Fibroblast of lung (primary cell): ENCODE measurements around the gene PIK3CB. TPM values are rescaled to one million over a fixed set of nuclear protein-coding genes. Genes with fewer than 3 reads are reported as not detected.

ENCODE experiments used
- DNase-seq, 2 donors: peaks; one replicate each; pipeline versions ENCODE4 v3.0.0 to v3.0.0-alpha.2; 2010; ENCODE audit warnings: low read depth in 2 of 2
- H2AFZ ChIP-seq: 2 replicates; pipeline ENCODE4 v1.5.1; 2012; ENCODE audit warnings: low read length, control low read depth, inconsistent platforms
- H3K27ac ChIP-seq: 2 replicates; pipeline ENCODE4 v1.5.1; 2011; ENCODE audit warnings: low read length, control low read depth; ENCODE audit not compliant: insufficient read depth
- H3K27me3 ChIP-seq: 2 replicates; pipeline ENCODE4 v1.5.1; 2011; ENCODE audit warnings: mild to moderate bottlenecking, low read length; ENCODE audit not compliant: control insufficient read depth, insufficient read depth
- H3K36me3 ChIP-seq: 2 replicates; pipeline ENCODE4 v1.5.1; 2011; ENCODE audit warnings: low read length; ENCODE audit not compliant: control insufficient read depth, insufficient read depth
- H3K4me1 ChIP-seq: 2 replicates; pipeline ENCODE4 v1.5.1; 2011; ENCODE audit warnings: low read length; ENCODE audit not compliant: control insufficient read depth, insufficient read depth; ENCODE audit errors: extremely low read depth
- H3K4me2 ChIP-seq: 2 replicates; pipeline ENCODE4 v1.5.1; 2011; ENCODE audit warnings: low read length, control low read depth; ENCODE audit not compliant: insufficient read depth; ENCODE audit errors: extremely low read depth
- H3K4me3 ChIP-seq, 4 experiments: fragments of 200-600 bp in 1 of 4; sonication (generic) in 1 of 4; replicated peaks in 1 of 4; 2 replicates each; pipeline ENCODE4 v1.5.1; 2011 to 2016; ENCODE audit warnings: low read length in 4 of 4, low read depth in 3 of 4, mild to moderate bottlenecking in 3 of 4, control low read depth in 2 of 4, inconsistent platforms in 1 of 4, mixed read lengths in 1 of 4; ENCODE audit not compliant: insufficient read depth in 1 of 4; ENCODE audit errors: control extremely low read depth in 1 of 4
- H3K79me2 ChIP-seq: 2 replicates; pipeline ENCODE4 v1.5.1; 2012; ENCODE audit warnings: mild to moderate bottlenecking, low read length, inconsistent platforms; ENCODE audit not compliant: control insufficient read depth, insufficient read depth
- H3K9ac ChIP-seq: 2 replicates; pipeline ENCODE4 v1.5.1; 2011; ENCODE audit warnings: mild to moderate bottlenecking, low read length, control low read depth; ENCODE audit not compliant: insufficient read depth
- H3K9me3 ChIP-seq: 2 replicates; pipeline ENCODE4 v1.5.1; 2012; ENCODE audit warnings: low read depth, low read length; ENCODE audit not compliant: control insufficient read depth, insufficient read depth
- H4K20me1 ChIP-seq: 2 replicates; pipeline ENCODE4 v1.5.1; 2011; ENCODE audit warnings: low read length; ENCODE audit not compliant: control insufficient read depth, insufficient read depth; ENCODE audit errors: extremely low read depth
- EZH2 ChIP-seq: IDR thresholded peaks from 2 replicates; pipeline ENCODE4 v1.5.1; 2012; ENCODE audit warnings: low read length, control low read depth, mild to moderate bottlenecking; ENCODE audit errors: missing control alignments
- polyA plus RNA-seq, 2 donors: library from polyadenylated mRNA; depleted of rRNA in 1 of 2; stranded (reverse) in 1 of 2; unstranded in 1 of 2; fragments of >200 nt; gene quantifications; 2 replicates each; pipeline ENCODE4 v1.2.1, GENCODE V29; 2011 to 2012; ENCODE audit warnings: missing spikeins in 1 of 2
- total RNA-seq: library from RNA; depleted of rRNA; stranded (reverse); fragments of >200 nt; gene quantifications from 2 replicates; pipeline ENCODE4 v1.2.1, GENCODE V29; 2014
- TF ChIP-seq, protein P1 (sequence below), 2 donors: IDR thresholded peaks in 1 of 2; conservative IDR thresholded peaks in 1 of 2; 1 replicate in 1 of 2; 2 replicates in 1 of 2; pipeline ENCODE4 v1.5.1; 2011 to 2012; ENCODE audit warnings: low read length in 2 of 2, control low read depth in 1 of 2, inconsistent platforms in 1 of 2, low read depth in 1 of 2, mild to moderate bottlenecking in 1 of 2

PIK3CB gene
- total and polyA plus RNA-seq, 2 donors (not counting 1 experiment from before 2014, with no cell fraction given) = 12.4 to 17.0 TPM

GRCh38 chr3:138797508-138798038 lies 37.2 kb downstream of the PIK3CB start:
- no peak overlapping the region for H3K4me2 ChIP-seq
- H3K27ac ChIP-seq = no peak overlapping the region
- no peaks in the 10 kb centered on the region for H4K20me1 ChIP-seq
- H2AFZ ChIP-seq = no peak overlapping the region
- no peaks in the 10 kb centered on the region for H3K9me3 ChIP-seq
- no peak overlapping the region for H3K4me3 ChIP-seq
- H3K4me1 ChIP-seq = no peaks in the 10 kb centered on the region
- no peak overlapping the region for H3K9ac ChIP-seq
- H3K79me2 ChIP-seq = peaks cover 1% of the 10 kb centered on the region
- no peaks in the 10 kb centered on the region for H3K27me3 ChIP-seq
- H3K36me3 ChIP-seq = peaks cover 1% of the 10 kb centered on the region
- TF ChIP-seq EZH2 = no peak
- TF ChIP-seq, protein P1, sequence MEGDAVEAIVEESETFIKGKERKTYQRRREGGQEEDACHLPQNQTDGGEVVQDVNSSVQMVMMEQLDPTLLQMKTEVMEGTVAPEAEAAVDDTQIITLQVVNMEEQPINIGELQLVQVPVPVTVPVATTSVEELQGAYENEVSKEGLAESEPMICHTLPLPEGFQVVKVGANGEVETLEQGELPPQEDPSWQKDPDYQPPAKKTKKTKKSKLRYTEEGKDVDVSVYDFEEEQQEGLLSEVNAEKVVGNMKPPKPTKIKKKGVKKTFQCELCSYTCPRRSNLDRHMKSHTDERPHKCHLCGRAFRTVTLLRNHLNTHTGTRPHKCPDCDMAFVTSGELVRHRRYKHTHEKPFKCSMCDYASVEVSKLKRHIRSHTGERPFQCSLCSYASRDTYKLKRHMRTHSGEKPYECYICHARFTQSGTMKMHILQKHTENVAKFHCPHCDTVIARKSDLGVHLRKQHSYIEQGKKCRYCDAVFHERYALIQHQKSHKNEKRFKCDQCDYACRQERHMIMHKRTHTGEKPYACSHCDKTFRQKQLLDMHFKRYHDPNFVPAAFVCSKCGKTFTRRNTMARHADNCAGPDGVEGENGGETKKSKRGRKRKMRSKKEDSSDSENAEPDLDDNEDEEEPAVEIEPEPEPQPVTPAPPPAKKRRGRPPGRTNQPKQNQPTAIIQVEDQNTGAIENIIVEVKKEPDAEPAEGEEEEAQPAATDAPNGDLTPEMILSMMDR (conservative IDR thresholded peaks at IDR 0.05 in 1 of 2, IDR thresholded peaks at IDR 0.05 in 1 of 2; ENCODE audit: low read depth in 1 of 2, low read length in 2 of 2) = no peak
- no peak for DNase-seq

- no peaks in the 10 kb centered on the region for H4K20me1 ChIP-seq
- no peak overlapping the region for H3K4me2 ChIP-seq
- no peak overlapping the region for H3K27ac ChIP-seq
- no peaks in the 10 kb centered on the region for H3K27me3 ChIP-seq
- peaks cover 1% of the 10 kb centered on the region for H3K79me2 ChIP-seq
- no peaks in the 10 kb centered on the region for H3K9me3 ChIP-seq
- H3K9ac ChIP-seq = no peak overlapping the region
- TF ChIP-seq, protein P1 (conservative IDR thresholded peaks at IDR 0.05 in 1 of 2, IDR thresholded peaks at IDR 0.05 in 1 of 2; ENCODE audit: low read depth in 1 of 2, low read length in 2 of 2) = no peak
- no peak for TF ChIP-seq EZH2
- no peak overlapping the region for H3K4me3 ChIP-seq
- DNase-seq = no peak
- peaks cover 1% of the 10 kb centered on the region for H3K36me3 ChIP-seq
- no peak overlapping the region for H2AFZ ChIP-seq
- no peaks in the 10 kb centered on the region for H3K4me1 ChIP-seq
Observed at GRCh38 chr3:138796761-138797160, 38.0 kb downstream of the PIK3CB start.

- Histone ChIP-seq H3K9me3 (no peaks in the 10 kb centered on the region), H3K4me3 (no peak overlapping the region), H3K4me2 (no peak overlapping the region), H3K27ac (no peak overlapping the region), H3K4me1 (no peaks in the 10 kb centered on the region), H3K27me3 (no peaks in the 10 kb centered on the region), H3K9ac (no peak overlapping the region), H2AFZ (no peak overlapping the region), H3K79me2 (no peaks in the 10 kb centered on the region), H4K20me1 (no peaks in the 10 kb centered on the region), H3K36me3 (no peaks in the 10 kb centered on the region)
- peak; percentile 64 to 67 for DNase-seq
- TF ChIP-seq, protein P1 (conservative IDR thresholded peaks at IDR 0.05 in 1 of 2, IDR thresholded peaks at IDR 0.05 in 1 of 2; ENCODE audit: low read depth in 1 of 2, low read length in 2 of 2) = no peak
- no peak for TF ChIP-seq EZH2
Observed at GRCh38 chr3:138786788-138787271, 47.9 kb downstream of the PIK3CB start.
